Natural killer cell (primary cell): Measurements from ENCODE around the gene OR8D4. TPM values are rescaled to one million over a fixed set of nuclear protein-coding genes. Genes with fewer than 3 reads are reported as not detected.

Source experiments
- ATAC-seq, 3 donors: fragments of 150-1000 bp in 2 of 3; fragments of 200-7000 bp in 1 of 3; cut with Tn5 transposase; 1 replicate in 1 of 3; 2 replicates in 2 of 3; pipeline ENCODE4 v1.10.0; 2021; ENCODE audit warnings: mild to moderate bottlenecking in 2 of 3, moderate library complexity in 2 of 3
- DNase-seq, 2 donors: peaks; one replicate each; pipeline versions ENCODE4 v3.0.0 to v3.0.0-alpha.2; 2013 to 2021; ENCODE audit warnings: mixed read lengths in 1 of 2
- H3K27ac ChIP-seq: one replicate; pipeline ENCODE4 v1.5.1; 2013; ENCODE audit warnings: mild to moderate bottlenecking, low read length
- H3K27me3 ChIP-seq: one replicate; pipeline ENCODE4 v1.6.1; 2013; ENCODE audit warnings: low read length; ENCODE audit not compliant: control insufficient read depth, insufficient read depth
- H3K36me3 ChIP-seq: one replicate; pipeline ENCODE4 v1.6.1; 2013; ENCODE audit warnings: low read length; ENCODE audit not compliant: control insufficient read depth, insufficient read depth
- H3K4me1 ChIP-seq: one replicate; pipeline ENCODE4 v1.6.1; 2013; ENCODE audit warnings: low read length; ENCODE audit not compliant: control insufficient read depth, insufficient read depth
- H3K4me3 ChIP-seq: one replicate; pipeline ENCODE4 v1.5.1; 2013; ENCODE audit warnings: low read length
- H3K9me3 ChIP-seq: one replicate; pipeline ENCODE4 v1.6.1; 2013; ENCODE audit warnings: low read length; ENCODE audit not compliant: control insufficient read depth, insufficient read depth
- H3K27ac Mint-ChIP-seq, 2 donors: one replicate each; pipeline ENCODE4 v1.8.0; 2022; ENCODE audit warnings: mild to moderate bottlenecking in 2 of 2, mixed read lengths in 2 of 2, moderate library complexity in 1 of 2
- H3K27me3 Mint-ChIP-seq, 2 donors: one replicate each; pipeline ENCODE4 v1.8.0; 2022; ENCODE audit warnings: low read depth in 2 of 2, mixed read lengths in 2 of 2
- H3K36me3 Mint-ChIP-seq: one replicate; pipeline ENCODE4 v1.8.0; 2022; ENCODE audit warnings: mixed read lengths
- H3K4me1 Mint-ChIP-seq, 2 donors: one replicate each; pipeline ENCODE4 v1.8.0; 2022; ENCODE audit warnings: mixed read lengths in 2 of 2
- H3K4me3 Mint-ChIP-seq: one replicate; pipeline ENCODE4 v1.8.0; 2022; ENCODE audit warnings: mild to moderate bottlenecking, moderate library complexity, mixed read lengths
- H3K9me3 Mint-ChIP-seq, 2 donors: one replicate each; pipeline ENCODE4 v1.8.0; 2022; ENCODE audit warnings: mixed read lengths in 2 of 2
- WGBS: methylation state at CpG from one replicate; pipeline ENCODE4 v1.1.7; 2013; ENCODE audit warnings: missing lambda C conversion rate; ENCODE audit not compliant: insufficient coverage; 5-methylcytosine and 5-hydroxymethylcytosine counted together
- intact Hi-C: fragments of 100-400 bp; cut with micrococcal nuclease; formaldehyde crosslinking; loops from one replicate; pipeline ENCODE4 v1.14.2; 2022
- total RNA-seq, 4 donors: library from RNA; stranded (reverse); fragments of 120-200 nt in 1 of 4; gene quantifications; one replicate each; pipeline versions ENCODE4 v1.2.3 to v1.2.4, GENCODE V29; 2013 to 2022
- TF ChIP-seq, protein P1 (sequence below): fragments of 200-600 bp; IDR thresholded peaks from one replicate; pipeline ENCODE4 v1.8.0; 2022; ENCODE audit warnings: antibody characterized with exemption

OR8D4 gene
- not detected for total RNA-seq
- not detected for total RNA-seq (2013)

DNA sequence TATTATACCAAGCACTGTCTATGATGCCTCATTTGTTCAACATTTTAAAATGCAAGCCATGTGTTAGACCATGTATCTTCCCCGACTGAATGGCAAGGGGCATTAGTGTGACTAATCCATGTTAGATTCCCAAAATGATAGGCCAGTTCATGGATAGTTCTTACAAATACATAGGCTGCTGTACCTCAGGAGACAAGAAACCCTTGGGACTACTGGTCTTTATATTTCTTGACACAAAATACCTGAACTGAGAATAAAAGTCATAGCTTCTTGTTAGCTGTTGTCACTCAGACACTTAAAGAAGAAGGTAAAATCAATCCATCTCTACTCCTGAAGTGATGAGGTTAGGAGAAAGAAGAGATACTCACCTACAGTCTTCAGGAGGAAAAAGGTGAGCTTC lies at the start of gene OR8D4:
Gene OR8D4, plus strand, starts transcription at position 301 of the 400 bp plus-strand sequence. CDS start 4,265 bp downstream, outside the sequence.
- Mint-ChIP-seq H3K36me3 (no peaks in the 10 kb centered on the region), H3K27me3 (peaks cover 0 to 8% of the 10 kb centered on the region in 2 donors), H3K9me3 (no peaks in the 10 kb centered on the region), H3K4me1 (no peaks in the 10 kb centered on the region), H3K27ac (no peak within 1 kb of the TSS), H3K4me3 (no peak within 1 kb of the TSS)
- intact Hi-C loops, result no loop called here
- ATAC-seq, result no peak
- Histone ChIP-seq H3K9me3 (no peaks in the 10 kb centered on the region), H3K36me3 (no peaks in the 10 kb centered on the region), H3K4me1 (no peaks in the 10 kb centered on the region), H3K4me3 (no peak within 1 kb of the TSS), H3K27ac (no peak within 1 kb of the TSS), H3K27me3 (no peaks in the 10 kb centered on the region)
- TF ChIP-seq, protein P1, sequence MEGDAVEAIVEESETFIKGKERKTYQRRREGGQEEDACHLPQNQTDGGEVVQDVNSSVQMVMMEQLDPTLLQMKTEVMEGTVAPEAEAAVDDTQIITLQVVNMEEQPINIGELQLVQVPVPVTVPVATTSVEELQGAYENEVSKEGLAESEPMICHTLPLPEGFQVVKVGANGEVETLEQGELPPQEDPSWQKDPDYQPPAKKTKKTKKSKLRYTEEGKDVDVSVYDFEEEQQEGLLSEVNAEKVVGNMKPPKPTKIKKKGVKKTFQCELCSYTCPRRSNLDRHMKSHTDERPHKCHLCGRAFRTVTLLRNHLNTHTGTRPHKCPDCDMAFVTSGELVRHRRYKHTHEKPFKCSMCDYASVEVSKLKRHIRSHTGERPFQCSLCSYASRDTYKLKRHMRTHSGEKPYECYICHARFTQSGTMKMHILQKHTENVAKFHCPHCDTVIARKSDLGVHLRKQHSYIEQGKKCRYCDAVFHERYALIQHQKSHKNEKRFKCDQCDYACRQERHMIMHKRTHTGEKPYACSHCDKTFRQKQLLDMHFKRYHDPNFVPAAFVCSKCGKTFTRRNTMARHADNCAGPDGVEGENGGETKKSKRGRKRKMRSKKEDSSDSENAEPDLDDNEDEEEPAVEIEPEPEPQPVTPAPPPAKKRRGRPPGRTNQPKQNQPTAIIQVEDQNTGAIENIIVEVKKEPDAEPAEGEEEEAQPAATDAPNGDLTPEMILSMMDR, result no peak
- WGBS, result 100% methylated on average over 1 of the region's 1 CpG
- DNase-seq, result no peak

DNA sequence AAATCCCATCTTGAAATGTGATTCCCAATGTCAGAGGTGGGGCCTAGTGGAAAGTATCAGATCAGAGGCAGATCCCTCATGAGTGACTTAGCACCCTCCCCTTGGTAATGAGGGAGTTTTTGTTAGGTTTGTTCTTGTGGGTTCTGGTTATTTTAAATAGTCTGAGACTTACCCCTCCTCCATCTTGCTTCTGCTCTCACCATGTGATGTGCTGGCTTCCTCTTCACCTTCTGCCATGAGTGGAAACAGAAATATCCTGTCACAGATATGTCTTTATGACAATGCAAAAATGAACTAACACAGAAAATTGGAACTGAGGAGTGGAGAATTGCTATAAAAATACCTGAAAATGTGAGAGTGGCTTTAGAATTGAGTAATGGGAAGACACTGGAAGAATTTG lies 49.6 kb upstream of the OR8D4 start:
- DNase-seq, result no peak
- no peaks in the 10 kb centered on the region for H3K36me3 Mint-ChIP-seq
- TF ChIP-seq, protein P1, result no peak

DNA sequence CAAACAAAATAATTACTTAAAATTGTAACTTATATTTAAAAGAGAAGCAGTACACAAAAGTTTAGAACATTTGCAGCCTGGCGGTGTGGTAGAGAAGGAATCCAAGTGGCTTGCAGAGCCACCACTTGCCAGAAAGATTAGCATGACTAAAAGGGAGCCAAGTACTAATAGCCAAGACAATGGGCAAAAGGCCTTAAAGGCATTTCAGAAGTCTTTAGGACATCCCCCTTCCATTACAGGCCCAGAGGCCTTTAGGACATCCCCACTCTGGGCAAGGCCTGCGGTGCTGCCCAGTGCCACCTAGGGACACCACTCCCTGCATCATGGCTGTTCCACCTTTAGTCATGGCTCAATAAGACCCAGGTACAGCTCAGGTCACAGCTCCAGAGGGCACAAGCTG lies 48.9 kb upstream of the OR8D4 start:
- Histone ChIP-seq H3K27me3 (no peaks in the 10 kb centered on the region), H3K4me3 (no peak overlapping the region), H3K9me3 (no peaks in the 10 kb centered on the region), H3K4me1 (no peaks in the 10 kb centered on the region), H3K36me3 (no peaks in the 10 kb centered on the region), H3K27ac (no peak overlapping the region)
- Mint-ChIP-seq H3K27me3 (no peaks in the 10 kb centered on the region), H3K36me3 (no peaks in the 10 kb centered on the region), H3K4me1 (no peaks in the 10 kb centered on the region), H3K9me3 (peaks cover 3 to 4% of the 10 kb centered on the region in 2 donors), H3K4me3 (no peak overlapping the region), H3K27ac (no peak overlapping the region)
- ATAC-seq, result no peak
- intact Hi-C loops, result no loop called here
- WGBS, result 95% methylated on average over 2 of the region's 2 CpGs
- TF ChIP-seq, protein P1, result no peak
- DNase-seq, result no peak

More for the DNA sequence above, 49.6 kb upstream of the OR8D4 start:
- Histone ChIP-seq H3K36me3 (no peaks in the 10 kb centered on the region), H3K4me3 (no peak overlapping the region), H3K27me3 (no peaks in the 10 kb centered on the region), H3K9me3 (no peaks in the 10 kb centered on the region), H3K27ac (no peak overlapping the region), H3K4me1 (no peaks in the 10 kb centered on the region)
- no peak for ATAC-seq
- Mint-ChIP-seq H3K27me3 (no peaks in the 10 kb centered on the region), H3K4me3 (no peak overlapping the region), H3K27ac (no peak overlapping the region), H3K4me1 (no peaks in the 10 kb centered on the region), H3K9me3 (peaks cover 3 to 4% of the 10 kb centered on the region in 2 donors)
- intact Hi-C loops, result no loop called here

DNA sequence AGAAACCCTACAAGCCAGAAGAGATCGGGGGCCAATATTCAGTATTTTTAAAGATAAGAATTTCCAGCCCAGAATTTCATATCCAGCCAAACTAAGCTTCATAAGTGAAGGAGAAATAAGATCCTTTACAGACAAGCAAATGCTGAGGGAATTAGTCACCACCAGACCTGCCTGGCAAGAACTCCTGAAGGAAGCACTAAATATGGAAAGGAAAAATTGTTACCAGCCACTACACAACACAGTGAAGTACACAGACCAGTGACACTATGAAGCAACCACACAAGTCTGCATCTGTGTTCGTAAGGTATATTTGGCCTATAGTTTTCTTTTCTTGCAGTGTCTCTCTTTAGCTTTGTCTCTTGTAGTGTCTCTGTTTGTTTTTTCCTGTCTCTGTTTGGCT lies 45.5 kb upstream of the OR8D4 start:
- H3K4me1 ChIP-seq, result no peaks in the 10 kb centered on the region
- H3K27ac ChIP-seq, result no peak overlapping the region
- 100% methylated on average over 1 of the region's 2 CpGs for WGBS

More for the DNA sequence above, 45.5 kb upstream of the OR8D4 start:
- no peak for ATAC-seq
- DNase-seq, result no peak
- no peaks in the 10 kb centered on the region for H3K27me3 Mint-ChIP-seq
- intact Hi-C loops, result no loop called here
- H3K4me3 Mint-ChIP-seq, result no peak overlapping the region
- TF ChIP-seq, protein P1, result no peak
- no peak overlapping the region for H3K27ac Mint-ChIP-seq
- no peak overlapping the region for H3K4me3 ChIP-seq
- H3K27me3 ChIP-seq, result no peaks in the 10 kb centered on the region
- H3K9me3 Mint-ChIP-seq, result peaks cover 3 to 4% of the 10 kb centered on the region in 2 donors
- H3K4me1 Mint-ChIP-seq, result no peaks in the 10 kb centered on the region
- H3K9me3 ChIP-seq, result no peaks in the 10 kb centered on the region
- no peaks in the 10 kb centered on the region for H3K36me3 Mint-ChIP-seq
- no peaks in the 10 kb centered on the region for H3K36me3 ChIP-seq
